Fibroblast of lung (primary cell): Measurements from ENCODE around the gene KCNJ6. TPM values are rescaled to one million over a fixed set of nuclear protein-coding genes. Genes with fewer than 3 reads are reported as not detected.

ENCODE experiments used
- DNase-seq, 2 donors: peaks; one replicate each; pipeline versions ENCODE4 v3.0.0 to v3.0.0-alpha.2; 2010; ENCODE audit warnings: low read depth in 2 of 2
- H2AFZ ChIP-seq: 2 replicates; pipeline ENCODE4 v1.5.1; 2012; ENCODE audit warnings: low read length, control low read depth, inconsistent platforms
- H3K27ac ChIP-seq: 2 replicates; pipeline ENCODE4 v1.5.1; 2011; ENCODE audit warnings: low read length, control low read depth; ENCODE audit not compliant: insufficient read depth
- H3K27me3 ChIP-seq: 2 replicates; pipeline ENCODE4 v1.5.1; 2011; ENCODE audit warnings: mild to moderate bottlenecking, low read length; ENCODE audit not compliant: control insufficient read depth, insufficient read depth
- H3K36me3 ChIP-seq: 2 replicates; pipeline ENCODE4 v1.5.1; 2011; ENCODE audit warnings: low read length; ENCODE audit not compliant: control insufficient read depth, insufficient read depth
- H3K4me1 ChIP-seq: 2 replicates; pipeline ENCODE4 v1.5.1; 2011; ENCODE audit warnings: low read length; ENCODE audit not compliant: control insufficient read depth, insufficient read depth; ENCODE audit errors: extremely low read depth
- H3K4me2 ChIP-seq: 2 replicates; pipeline ENCODE4 v1.5.1; 2011; ENCODE audit warnings: low read length, control low read depth; ENCODE audit not compliant: insufficient read depth; ENCODE audit errors: extremely low read depth
- H3K4me3 ChIP-seq, 4 experiments: fragments of 200-600 bp in 1 of 4; sonication (generic) in 1 of 4; replicated peaks in 1 of 4; 2 replicates each; pipeline ENCODE4 v1.5.1; 2011 to 2016; ENCODE audit warnings: low read length in 4 of 4, low read depth in 3 of 4, mild to moderate bottlenecking in 3 of 4, control low read depth in 2 of 4, inconsistent platforms in 1 of 4, mixed read lengths in 1 of 4; ENCODE audit not compliant: insufficient read depth in 1 of 4; ENCODE audit errors: control extremely low read depth in 1 of 4
- H3K79me2 ChIP-seq: 2 replicates; pipeline ENCODE4 v1.5.1; 2012; ENCODE audit warnings: mild to moderate bottlenecking, low read length, inconsistent platforms; ENCODE audit not compliant: control insufficient read depth, insufficient read depth
- H3K9ac ChIP-seq: 2 replicates; pipeline ENCODE4 v1.5.1; 2011; ENCODE audit warnings: mild to moderate bottlenecking, low read length, control low read depth; ENCODE audit not compliant: insufficient read depth
- H3K9me3 ChIP-seq: 2 replicates; pipeline ENCODE4 v1.5.1; 2012; ENCODE audit warnings: low read depth, low read length; ENCODE audit not compliant: control insufficient read depth, insufficient read depth
- H4K20me1 ChIP-seq: 2 replicates; pipeline ENCODE4 v1.5.1; 2011; ENCODE audit warnings: low read length; ENCODE audit not compliant: control insufficient read depth, insufficient read depth; ENCODE audit errors: extremely low read depth
- CTCF ChIP-seq, 2 donors: IDR thresholded peaks in 1 of 2; conservative IDR thresholded peaks in 1 of 2; 1 replicate in 1 of 2; 2 replicates in 1 of 2; pipeline ENCODE4 v1.5.1; 2011 to 2012; ENCODE audit warnings: low read length in 2 of 2, control low read depth in 1 of 2, inconsistent platforms in 1 of 2, low read depth in 1 of 2, mild to moderate bottlenecking in 1 of 2
- EZH2 ChIP-seq: IDR thresholded peaks from 2 replicates; pipeline ENCODE4 v1.5.1; 2012; ENCODE audit warnings: low read length, control low read depth, mild to moderate bottlenecking; ENCODE audit errors: missing control alignments
- polyA plus RNA-seq, 2 donors: library from polyadenylated mRNA; depleted of rRNA in 1 of 2; stranded (reverse) in 1 of 2; unstranded in 1 of 2; fragments of >200 nt; gene quantifications; 2 replicates each; pipeline ENCODE4 v1.2.1, GENCODE V29; 2011 to 2012; ENCODE audit warnings: missing spikeins in 1 of 2
- total RNA-seq: library from RNA; depleted of rRNA; stranded (reverse); fragments of >200 nt; gene quantifications from 2 replicates; pipeline ENCODE4 v1.2.1, GENCODE V29; 2014

KCNJ6 gene
- total and polyA plus RNA-seq, 2 donors (not counting 1 experiment from before 2014, with no cell fraction given), result under 0.01 to 7.6 TPM

GRCh38 chr21:37614351-37614875, 301.8 kb downstream of the KCNJ6 start:
- no peak overlapping the region for H3K4me2 ChIP-seq
- H4K20me1 ChIP-seq, result no peaks in the 10 kb centered on the region
- no peaks in the 10 kb centered on the region for H3K9me3 ChIP-seq
- H3K79me2 ChIP-seq, result no peaks in the 10 kb centered on the region
- H3K27me3 ChIP-seq, result no peaks in the 10 kb centered on the region
- H2AFZ ChIP-seq, result no peak overlapping the region
- no peak overlapping the region for H3K4me3 ChIP-seq
- no peak overlapping the region for H3K9ac ChIP-seq
- TF ChIP-seq EZH2, result no peak
- no peak for TF ChIP-seq CTCF (conservative IDR thresholded peaks at IDR 0.05 in 1 of 2, IDR thresholded peaks at IDR 0.05 in 1 of 2; ENCODE audit: low read depth in 1 of 2, low read length in 2 of 2)
- no peak for DNase-seq
- no peak overlapping the region for H3K27ac ChIP-seq
- no peaks in the 10 kb centered on the region for H3K36me3 ChIP-seq
- no peaks in the 10 kb centered on the region for H3K4me1 ChIP-seq

GRCh38 chr21:37607081-37607480, 309.2 kb downstream of the KCNJ6 start:
- H3K4me3 ChIP-seq, result no peak overlapping the region
- H3K36me3 ChIP-seq, result no peaks in the 10 kb centered on the region
- no peaks in the 10 kb centered on the region for H3K9me3 ChIP-seq
- H3K9ac ChIP-seq, result no peak overlapping the region
- H3K79me2 ChIP-seq, result no peaks in the 10 kb centered on the region
- H2AFZ ChIP-seq, result no peak overlapping the region
- TF ChIP-seq EZH2 (no peak), CTCF (conservative IDR thresholded peaks at IDR 0.05 in 1 of 2, IDR thresholded peaks at IDR 0.05 in 1 of 2; ENCODE audit: low read depth in 1 of 2, low read length in 2 of 2) (no peak)
- H3K27ac ChIP-seq, result no peak overlapping the region
- no peak overlapping the region for H3K4me2 ChIP-seq
- H3K27me3 ChIP-seq, result no peaks in the 10 kb centered on the region
- DNase-seq, result no peak
- no peaks in the 10 kb centered on the region for H3K4me1 ChIP-seq
- H4K20me1 ChIP-seq, result no peaks in the 10 kb centered on the region

- H4K20me1 ChIP-seq, result no peaks in the 10 kb centered on the region
- H3K27ac ChIP-seq, result no peak overlapping the region
- no peak for TF ChIP-seq CTCF (conservative IDR thresholded peaks at IDR 0.05 in 1 of 2, IDR thresholded peaks at IDR 0.05 in 1 of 2; ENCODE audit: low read depth in 1 of 2, low read length in 2 of 2)
- TF ChIP-seq EZH2, result no peak
- H3K4me3 ChIP-seq, result no peak overlapping the region
- H3K27me3 ChIP-seq, result no peaks in the 10 kb centered on the region
- no peak overlapping the region for H3K9ac ChIP-seq
- no peak for DNase-seq
- no peaks in the 10 kb centered on the region for H3K4me1 ChIP-seq
- no peaks in the 10 kb centered on the region for H3K36me3 ChIP-seq
- no peak overlapping the region for H2AFZ ChIP-seq
- no peaks in the 10 kb centered on the region for H3K79me2 ChIP-seq
- H3K9me3 ChIP-seq, result no peaks in the 10 kb centered on the region
- H3K4me2 ChIP-seq, result no peak overlapping the region
These were observed 309.7 kb downstream of the KCNJ6 start for GRCh38 chr21:37606549-37606948.
